Midbrain (tissue), 1 donor: ENCODE measurements around the gene SSU72.

Experiments used
- DNase-seq: peaks from one replicate; lab custom pipeline; 2025; lab: John Stamatoyannopoulos, UW

SSU72 gene

GRCh38 chr1:1610796-1611195 is 36.1 kb upstream of the SSU72 start:
- DNase-seq: no peak

GRCh38 chr1:1609822-1610485 is 35.3 kb upstream of the SSU72 start:
- DNase-seq: no peak

GRCh38 chr1:1606232-1606631 is 31.6 kb upstream of the SSU72 start:
- DNase-seq: no peak

- DNase-seq: no peak
Observed at GRCh38 chr1:1605724-1606123, 31.1 kb upstream of the SSU72 start.

- no peak for DNase-seq
Observed at GRCh38 chr1:1605034-1605591, 30.4 kb upstream of the SSU72 start.

GRCh38 chr1:1604374-1605033 is 29.8 kb upstream of the SSU72 start:
- no peak for DNase-seq

GRCh38 chr1:1603671-1604373 is 29.2 kb upstream of the SSU72 start:
- DNase-seq: no peak

- DNase-seq: no peak
Observed at GRCh38 chr1:1602968-1603506, 28.4 kb upstream of the SSU72 start.

- DNase-seq: no peak
Observed at GRCh38 chr1:1602304-1602967, 27.8 kb upstream of the SSU72 start.

- DNase-seq: no peak
Observed at GRCh38 chr1:1601564-1602303, 27.1 kb upstream of the SSU72 start.

- DNase-seq: no peak
Observed at GRCh38 chr1:1600861-1601563, 26.3 kb upstream of the SSU72 start.

GRCh38 chr1:1599935-1600860 is 25.5 kb upstream of the SSU72 start, which contains the start of gene FNDC10:
FNDC10 (minus strand) TSS chr1:1600135; CDS start chr1:1600015, 120 bp downstream.
- DNase-seq: no peak

GRCh38 chr1:1599030-1599934 is 24.6 kb upstream of the SSU72 start:
- DNase-seq: no peak

GRCh38 chr1:1598720-1599029 is 24.0 kb upstream of the SSU72 start:
- no peak for DNase-seq

GRCh38 chr1:1598051-1598719 is 23.5 kb upstream of the SSU72 start:
- no peak for DNase-seq

- no peak for DNase-seq
Observed at GRCh38 chr1:1597275-1597930, 22.7 kb upstream of the SSU72 start.

GRCh38 chr1:1596493-1597274 is 22.0 kb upstream of the SSU72 start:
- no peak for DNase-seq
